22Rv1 (cell line): ENCODE measurements around the gene TYMP.

Experiments
- CTCF ChIP-seq: fragments of 450-650 bp; IDR thresholded peaks from 2 replicates; pipeline ENCODE4 v1.5.1; 2017; ENCODE audit warnings: mild to moderate bottlenecking
- ZFX ChIP-seq: fragments of 450-650 bp; IDR thresholded peaks from 2 replicates; pipeline ENCODE4 v1.6.1; 2017; ENCODE audit warnings: antibody characterized with exemption, borderline replicate concordance

GRCh38 chr22:50548921-50549790, 19.3 kb upstream of the TYMP start:
- TF ChIP-seq CTCF (no peak), ZFX (no peak)
